Stomach (tissue), 4 donors: ENCODE results near the gene DPP6.

ENCODE experiments used
- EP300 ChIP-seq: sonication (generic); formaldehyde crosslinking; IDR thresholded peaks from one replicate; pipeline ENCODE4 v1.6.1; 2017; ENCODE audit warnings: antibody characterized with exemption
- POLR2A ChIP-seq, 4 donors: fragments of 450-650 bp; IDR thresholded peaks; one replicate each; pipeline ENCODE4 v1.6.1; 2016; ENCODE audit warnings: antibody characterized with exemption in 4 of 4, control low read depth in 2 of 4, mild to moderate bottlenecking in 1 of 4, moderate library complexity in 1 of 4
- POLR2AphosphoS5 ChIP-seq, 3 donors: sonication (generic); formaldehyde crosslinking; IDR thresholded peaks; one replicate each; pipeline ENCODE4 v1.6.1; 2016; ENCODE audit warnings: antibody characterized with exemption in 3 of 3
- TF ChIP-seq, protein P1 (sequence below), 7 experiments: fragments of 450-650 bp in 4 of 7; fragments of 200-600 bp in 3 of 7; sonication (generic) in 3 of 7; IDR thresholded peaks; one replicate each; pipeline ENCODE4 v1.5.1; 2016 to 2019; ENCODE audit warnings: antibody characterized with exemption in 7 of 7, control low read depth in 2 of 7, mild to moderate bottlenecking in 1 of 7

DNA sequence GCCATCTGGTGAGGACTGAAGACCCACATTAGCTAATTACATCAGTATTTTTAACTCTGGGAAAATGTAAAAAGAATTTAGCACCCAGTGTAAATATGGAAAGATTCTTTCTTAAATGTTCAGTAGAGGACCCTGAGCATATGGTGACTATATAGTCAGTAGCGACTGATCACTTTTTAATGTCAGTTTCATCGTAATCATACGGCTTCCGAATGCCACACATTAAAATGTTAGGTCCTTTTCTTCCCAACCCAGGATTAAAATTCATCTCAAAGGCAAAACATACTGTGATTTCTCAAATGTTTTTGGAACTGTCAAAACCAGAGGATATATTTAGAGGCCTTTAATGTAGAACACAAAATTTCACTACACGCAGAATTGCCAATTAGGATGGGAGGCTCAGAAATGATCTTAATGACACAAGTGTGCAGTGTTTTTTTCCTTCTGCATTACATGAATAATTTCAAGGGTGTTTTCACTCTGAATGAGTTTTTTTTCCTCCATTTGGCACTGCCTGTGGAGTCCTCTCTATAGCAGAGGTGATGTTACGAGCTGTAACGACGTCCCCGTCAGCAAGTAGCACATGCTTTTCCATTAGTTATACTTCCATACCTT is 568.0 kb downstream of the DPP6 start:
- TF ChIP-seq, protein P1, sequence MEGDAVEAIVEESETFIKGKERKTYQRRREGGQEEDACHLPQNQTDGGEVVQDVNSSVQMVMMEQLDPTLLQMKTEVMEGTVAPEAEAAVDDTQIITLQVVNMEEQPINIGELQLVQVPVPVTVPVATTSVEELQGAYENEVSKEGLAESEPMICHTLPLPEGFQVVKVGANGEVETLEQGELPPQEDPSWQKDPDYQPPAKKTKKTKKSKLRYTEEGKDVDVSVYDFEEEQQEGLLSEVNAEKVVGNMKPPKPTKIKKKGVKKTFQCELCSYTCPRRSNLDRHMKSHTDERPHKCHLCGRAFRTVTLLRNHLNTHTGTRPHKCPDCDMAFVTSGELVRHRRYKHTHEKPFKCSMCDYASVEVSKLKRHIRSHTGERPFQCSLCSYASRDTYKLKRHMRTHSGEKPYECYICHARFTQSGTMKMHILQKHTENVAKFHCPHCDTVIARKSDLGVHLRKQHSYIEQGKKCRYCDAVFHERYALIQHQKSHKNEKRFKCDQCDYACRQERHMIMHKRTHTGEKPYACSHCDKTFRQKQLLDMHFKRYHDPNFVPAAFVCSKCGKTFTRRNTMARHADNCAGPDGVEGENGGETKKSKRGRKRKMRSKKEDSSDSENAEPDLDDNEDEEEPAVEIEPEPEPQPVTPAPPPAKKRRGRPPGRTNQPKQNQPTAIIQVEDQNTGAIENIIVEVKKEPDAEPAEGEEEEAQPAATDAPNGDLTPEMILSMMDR (IDR thresholded peaks at IDR 0.05): no peak
- TF ChIP-seq POLR2A (IDR thresholded peaks at IDR 0.05): no peak
- no peak for TF ChIP-seq POLR2AphosphoS5 (IDR thresholded peaks at IDR 0.05)
- TF ChIP-seq EP300: no peak
